Parathyroid adenoma (tissue), 2 donors: ENCODE data around the gene SENP3.

ENCODE experiments used
- H2AFZ ChIP-seq: fragments of 300-600 bp; sonication (generic); one replicate; pipeline ENCODE4 v1.7.0; 2017; ENCODE audit warnings: antibody characterized with exemption, mild to moderate bottlenecking
- H3K27ac ChIP-seq: fragments of 300-600 bp; sonication (generic); one replicate; pipeline ENCODE4 v1.7.0; 2017
- H3K27me3 ChIP-seq: fragments of 300-600 bp; sonication (generic); one replicate; pipeline ENCODE4 v1.7.0; 2017; ENCODE audit warnings: low read length; ENCODE audit not compliant: control insufficient read depth, insufficient read depth
- H3K36me3 ChIP-seq: fragments of 300-600 bp; sonication (generic); one replicate; pipeline ENCODE4 v1.7.0; 2017; ENCODE audit warnings: low read length; ENCODE audit not compliant: control insufficient read depth, insufficient read depth
- H3K4me1 ChIP-seq: fragments of 300-600 bp; sonication (generic); one replicate; pipeline ENCODE4 v1.7.0; 2017; ENCODE audit warnings: control low read depth
- H3K4me2 ChIP-seq: fragments of 300-600 bp; sonication (generic); one replicate; pipeline ENCODE4 v1.7.0; 2017; ENCODE audit warnings: low read length
- H3K4me3 ChIP-seq: fragments of 300-600 bp; sonication (generic); one replicate; pipeline ENCODE4 v1.7.0; 2017; ENCODE audit warnings: low read depth, low read length
- H3K79me2 ChIP-seq: fragments of 300-600 bp; sonication (generic); one replicate; pipeline ENCODE4 v1.7.0; 2017; ENCODE audit warnings: control low read depth
- H3K9ac ChIP-seq: fragments of 300-600 bp; sonication (generic); one replicate; pipeline ENCODE4 v1.7.0; 2017; ENCODE audit warnings: mild to moderate bottlenecking
- H3K9me3 ChIP-seq: fragments of 300-600 bp; sonication (generic); one replicate; pipeline ENCODE4 v1.7.0; 2017; ENCODE audit warnings: low read length; ENCODE audit not compliant: control insufficient read depth
- TF ChIP-seq, protein P1 (sequence below): fragments of 300-600 bp; sonication (generic); IDR thresholded peaks from one replicate; pipeline ENCODE4 v1.7.0; 2017; ENCODE audit warnings: antibody characterized with exemption, mild to moderate bottlenecking
- donor health status: primary hyperparathyroidism.

SENP3 gene

DNA sequence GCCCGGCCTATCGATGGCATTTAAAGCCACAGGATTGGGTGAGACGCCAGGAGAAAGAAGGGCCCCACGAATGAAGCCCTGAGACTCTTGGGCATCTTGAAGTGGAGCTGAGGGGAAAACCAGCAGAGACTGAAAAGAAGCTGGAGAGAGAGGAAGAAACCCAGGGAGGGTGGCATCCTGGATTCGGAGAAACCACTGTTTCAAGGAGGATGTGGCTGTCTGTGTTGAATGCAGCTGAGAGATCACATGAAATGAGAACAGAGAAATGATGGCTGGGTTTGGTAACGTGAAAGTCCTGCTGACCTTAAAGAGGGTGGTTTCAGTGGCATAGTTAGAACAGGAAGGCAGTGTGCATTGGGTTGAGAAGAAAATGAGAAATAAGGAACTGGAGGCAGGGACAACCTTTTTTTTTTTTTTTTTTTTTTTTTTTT is 9.1 kb upstream of the SENP3 start:
- H3K9ac ChIP-seq = no peak overlapping the region
- no peak overlapping the region for H3K4me3 ChIP-seq
- H3K9me3 ChIP-seq = no peaks in the 10 kb centered on the region
- no peaks in the 10 kb centered on the region for H3K36me3 ChIP-seq
- no peak overlapping the region for H3K27ac ChIP-seq
- no peaks in the 10 kb centered on the region for H3K27me3 ChIP-seq
- peaks cover 3% of the 10 kb centered on the region for H3K4me1 ChIP-seq
- TF ChIP-seq, protein P1, sequence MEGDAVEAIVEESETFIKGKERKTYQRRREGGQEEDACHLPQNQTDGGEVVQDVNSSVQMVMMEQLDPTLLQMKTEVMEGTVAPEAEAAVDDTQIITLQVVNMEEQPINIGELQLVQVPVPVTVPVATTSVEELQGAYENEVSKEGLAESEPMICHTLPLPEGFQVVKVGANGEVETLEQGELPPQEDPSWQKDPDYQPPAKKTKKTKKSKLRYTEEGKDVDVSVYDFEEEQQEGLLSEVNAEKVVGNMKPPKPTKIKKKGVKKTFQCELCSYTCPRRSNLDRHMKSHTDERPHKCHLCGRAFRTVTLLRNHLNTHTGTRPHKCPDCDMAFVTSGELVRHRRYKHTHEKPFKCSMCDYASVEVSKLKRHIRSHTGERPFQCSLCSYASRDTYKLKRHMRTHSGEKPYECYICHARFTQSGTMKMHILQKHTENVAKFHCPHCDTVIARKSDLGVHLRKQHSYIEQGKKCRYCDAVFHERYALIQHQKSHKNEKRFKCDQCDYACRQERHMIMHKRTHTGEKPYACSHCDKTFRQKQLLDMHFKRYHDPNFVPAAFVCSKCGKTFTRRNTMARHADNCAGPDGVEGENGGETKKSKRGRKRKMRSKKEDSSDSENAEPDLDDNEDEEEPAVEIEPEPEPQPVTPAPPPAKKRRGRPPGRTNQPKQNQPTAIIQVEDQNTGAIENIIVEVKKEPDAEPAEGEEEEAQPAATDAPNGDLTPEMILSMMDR = no peak
- H3K4me2 ChIP-seq = no peak overlapping the region
- no peaks in the 10 kb centered on the region for H3K79me2 ChIP-seq
- no peak overlapping the region for H2AFZ ChIP-seq

DNA sequence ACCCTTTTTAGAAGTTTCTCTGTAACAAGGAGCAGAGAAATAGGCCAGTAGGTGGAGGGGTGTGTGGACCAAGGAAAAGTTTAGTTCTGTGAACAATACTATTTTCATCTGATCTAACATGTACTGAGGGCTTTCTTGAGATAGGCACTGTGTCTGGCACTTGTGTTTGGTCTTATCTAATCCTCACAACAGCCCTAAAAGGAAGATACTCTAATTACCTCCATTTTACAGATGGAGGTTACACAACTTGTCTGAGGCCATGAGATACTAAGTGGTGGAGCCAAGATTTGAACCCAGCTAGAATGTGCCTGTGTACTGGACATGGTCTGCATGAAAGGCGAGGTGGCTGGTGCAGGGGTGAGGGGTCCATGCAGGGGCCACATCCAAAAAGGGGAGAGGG is 8.4 kb upstream of the SENP3 start:
- Histone ChIP-seq H3K9me3 (no peaks in the 10 kb centered on the region), H2AFZ (no peak overlapping the region), H3K79me2 (no peaks in the 10 kb centered on the region), H3K27me3 (no peaks in the 10 kb centered on the region), H3K9ac (no peak overlapping the region), H3K4me2 (no peak overlapping the region), H3K4me3 (no peak overlapping the region), H3K36me3 (no peaks in the 10 kb centered on the region), H3K4me1 (peaks cover 7% of the 10 kb centered on the region), H3K27ac (no peak overlapping the region)
- TF ChIP-seq, protein P1 = no peak

DNA sequence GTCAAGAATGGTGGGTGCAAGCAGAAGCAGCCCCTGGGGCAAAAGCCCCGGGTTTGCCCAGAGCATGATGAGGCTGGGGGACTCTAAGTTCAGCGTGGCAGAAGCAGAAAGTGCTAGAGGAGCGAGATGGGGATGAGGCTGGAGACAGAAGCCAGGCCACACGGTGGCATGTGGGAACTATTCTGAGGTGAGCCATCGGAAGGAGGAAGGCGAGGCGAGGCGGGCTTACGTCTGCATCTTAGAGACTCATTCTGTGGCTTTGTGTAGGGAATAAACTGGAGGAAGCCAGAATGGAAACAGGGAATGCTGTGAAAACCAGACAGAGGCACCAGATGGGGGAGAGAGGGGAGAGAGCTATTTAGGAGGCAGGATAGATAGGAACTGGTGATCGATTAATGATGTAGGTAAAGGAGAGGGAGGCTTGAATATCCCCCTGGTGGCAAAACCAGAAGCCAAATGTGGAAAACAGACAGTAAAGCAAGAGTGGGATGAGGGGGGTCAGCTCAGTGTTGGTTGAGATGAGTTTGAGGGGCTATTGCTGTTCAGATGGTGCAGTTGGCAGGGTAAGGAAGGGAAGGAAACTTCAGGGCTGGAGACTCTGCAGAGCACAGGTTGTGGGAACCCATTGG is 6.3 kb upstream of the SENP3 start:
- Histone ChIP-seq H3K9me3 (no peaks in the 10 kb centered on the region), H3K27ac (no peak overlapping the region), H2AFZ (no peak overlapping the region), H3K9ac (no peak overlapping the region), H3K4me3 (no peak overlapping the region), H3K4me1 (peaks cover 27% of the 10 kb centered on the region), H3K79me2 (peaks cover 3% of the 10 kb centered on the region), H3K36me3 (no peaks in the 10 kb centered on the region), H3K4me2 (no peak overlapping the region), H3K27me3 (no peaks in the 10 kb centered on the region)
- TF ChIP-seq, protein P1 = no peak

DNA sequence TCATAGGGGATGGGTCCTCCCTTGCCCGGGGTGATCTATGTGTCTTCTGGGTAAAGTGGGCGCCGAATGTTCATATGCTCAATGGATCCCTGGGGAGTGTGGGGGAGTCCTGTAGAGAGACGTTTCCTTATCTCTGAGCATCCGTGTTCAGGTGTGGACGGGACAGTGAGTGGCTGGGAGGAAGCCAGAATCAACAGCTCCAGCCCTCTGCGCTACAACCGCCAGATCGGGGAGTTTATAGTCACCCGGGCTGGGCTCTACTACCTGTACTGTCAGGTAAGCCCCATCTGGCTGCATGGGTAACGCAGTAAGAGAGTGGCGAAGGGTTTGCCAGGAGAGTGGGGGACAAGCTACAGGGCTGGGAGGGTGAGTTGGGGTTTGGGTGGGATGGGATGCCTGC is 5.1 kb upstream of the SENP3 start:
- H3K9me3 ChIP-seq = no peaks in the 10 kb centered on the region
- H3K79me2 ChIP-seq = peaks cover 3% of the 10 kb centered on the region
- no peak overlapping the region for H3K9ac ChIP-seq
- H3K4me1 ChIP-seq = peaks cover 31% of the 10 kb centered on the region
- H3K4me2 ChIP-seq = no peak overlapping the region
- no peak overlapping the region for H2AFZ ChIP-seq
- H3K36me3 ChIP-seq = no peaks in the 10 kb centered on the region
- no peak overlapping the region for H3K4me3 ChIP-seq
- no peaks in the 10 kb centered on the region for H3K27me3 ChIP-seq
- TF ChIP-seq, protein P1 = no peak
- no peak overlapping the region for H3K27ac ChIP-seq

DNA sequence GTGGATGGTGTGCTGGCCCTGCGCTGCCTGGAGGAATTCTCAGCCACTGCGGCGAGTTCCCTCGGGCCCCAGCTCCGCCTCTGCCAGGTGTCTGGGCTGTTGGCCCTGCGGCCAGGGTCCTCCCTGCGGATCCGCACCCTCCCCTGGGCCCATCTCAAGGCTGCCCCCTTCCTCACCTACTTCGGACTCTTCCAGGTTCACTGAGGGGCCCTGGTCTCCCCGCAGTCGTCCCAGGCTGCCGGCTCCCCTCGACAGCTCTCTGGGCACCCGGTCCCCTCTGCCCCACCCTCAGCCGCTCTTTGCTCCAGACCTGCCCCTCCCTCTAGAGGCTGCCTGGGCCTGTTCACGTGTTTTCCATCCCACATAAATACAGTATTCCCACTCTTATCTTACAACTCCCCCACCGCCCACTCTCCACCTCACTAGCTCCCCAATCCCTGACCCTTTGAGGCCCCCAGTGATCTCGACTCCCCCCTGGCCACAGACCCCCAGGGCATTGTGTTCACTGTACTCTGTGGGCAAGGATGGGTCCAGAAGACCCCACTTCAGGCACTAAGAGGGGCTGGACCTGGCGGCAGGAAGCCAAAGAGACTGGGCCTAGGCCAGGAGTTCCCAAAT is 4.5 kb upstream of the SENP3 start:
- Histone ChIP-seq H3K9ac (peak overlapping the region; percentile 89), H3K27ac (peak overlapping the region; percentile 96), H2AFZ (peak overlapping the region; percentile 93), H3K4me2 (no peak overlapping the region), H3K36me3 (no peaks in the 10 kb centered on the region), H3K4me1 (peaks cover 31% of the 10 kb centered on the region), H3K27me3 (no peaks in the 10 kb centered on the region), H3K4me3 (peak overlapping the region; percentile 87), H3K79me2 (peaks cover 4% of the 10 kb centered on the region), H3K9me3 (no peaks in the 10 kb centered on the region)
- TF ChIP-seq, protein P1 = no peak
